OCI-LY7 (cell line): ENCODE results near the gene ARFIP2.

Experiments
- CTCF ChIP-seq: fragments of 200-600 bp; sonication (generic); conservative IDR thresholded peaks from 2 replicates; pipeline ENCODE4 v1.5.1; 2014; ENCODE audit warnings: mild to moderate bottlenecking, antibody characterized with exemption, low read length, moderate library complexity, mixed read lengths
- EZH2phosphoT487 ChIP-seq: fragments of 200-600 bp; sonication (generic); IDR thresholded peaks from 2 replicates; pipeline ENCODE4 v1.6.1; 2018; ENCODE audit warnings: low read depth, borderline replicate concordance, mild to moderate bottlenecking, mixed run types, antibody characterized with exemption, low read length, moderate library complexity, mixed read lengths

GRCh38 chr11:6455070-6455469 is 26.1 kb downstream of the ARFIP2 start:
- TF ChIP-seq CTCF: no peak
- no peak for TF ChIP-seq EZH2phosphoT487
